Activated CD4-positive, alpha-beta T cell treated with anti-CD3 and anti-CD28 coated beads for 4 hours (primary cell): ENCODE results near the gene TAL1.
A peak's percentile ranks its signal among the peaks of the same experiment; 100 is the strongest.
"Not testable (repeated sequence)": the region's sequence is repeated elsewhere in the genome, so short reads cannot be mapped to it uniquely, and the experiment has no call there.

ENCODE experiments used
- DNase-seq, 2 donors: peaks; one replicate each; pipeline ENCODE4 v3.0.0-alpha.2; 2020

Gene TAL1

DNA sequence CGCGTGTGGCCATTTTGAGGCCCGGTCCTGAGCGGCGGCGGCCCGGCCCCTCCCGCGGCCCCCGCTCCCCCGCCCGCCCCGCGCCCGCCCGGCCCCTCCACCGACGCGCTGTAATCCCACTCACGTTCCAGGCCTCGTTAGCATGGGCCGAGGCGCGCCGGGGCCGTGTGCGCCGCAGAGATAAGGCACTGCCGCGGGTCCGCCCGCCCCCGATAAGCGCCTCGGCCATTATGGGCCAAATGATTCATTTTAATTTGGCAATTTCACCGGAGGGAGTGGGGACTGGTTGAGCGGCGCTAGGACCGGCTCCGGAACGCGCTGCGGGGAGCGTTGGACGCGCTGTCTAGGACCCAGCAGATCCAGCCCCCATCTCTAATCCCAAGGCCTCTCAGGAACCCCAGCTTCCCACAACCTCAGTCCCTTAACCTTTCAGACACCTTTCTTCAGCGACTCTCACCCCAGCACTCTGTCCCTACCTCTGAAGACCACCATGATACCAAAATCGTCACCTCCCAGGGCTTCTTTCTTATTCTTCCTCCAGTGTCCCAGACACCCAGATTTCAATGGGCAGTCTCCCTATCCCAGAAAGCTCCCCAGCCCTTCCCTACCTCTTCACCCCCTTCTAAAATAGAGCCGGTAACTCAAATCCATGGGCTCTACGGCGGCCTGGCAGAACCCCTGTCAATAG lies at the start of gene TAL1:
TAL1 (minus strand) TSS at position 39 of the 688 bp plus-strand sequence. CDS start 6,337 bp downstream, outside the sequence.
- DNase-seq: no peak

DNA sequence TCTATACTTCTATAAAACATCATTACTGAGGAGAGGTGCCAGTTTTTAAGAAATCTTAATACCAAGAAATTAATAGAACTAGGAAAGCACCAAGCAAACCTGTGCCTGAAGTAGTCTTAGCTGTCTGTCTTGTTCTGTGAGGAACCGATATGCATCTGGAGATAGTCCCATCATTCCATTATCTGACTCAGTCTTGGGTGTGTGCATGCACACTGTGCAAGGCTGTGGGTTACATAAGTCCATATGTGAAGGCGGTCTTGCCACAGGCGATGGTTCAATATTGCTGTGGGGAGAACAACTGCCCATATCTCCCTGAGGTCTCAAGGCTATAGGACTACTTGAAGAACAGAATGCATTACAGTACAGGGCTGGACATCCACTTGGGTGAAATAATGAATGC lies 48.1 kb upstream of the TAL1 start:
- DNase-seq: no peak

- no peak for DNase-seq
Measured at GRCh38 chr1:47276850-47277249, 44.8 kb upstream of the TAL1 start.

DNA sequence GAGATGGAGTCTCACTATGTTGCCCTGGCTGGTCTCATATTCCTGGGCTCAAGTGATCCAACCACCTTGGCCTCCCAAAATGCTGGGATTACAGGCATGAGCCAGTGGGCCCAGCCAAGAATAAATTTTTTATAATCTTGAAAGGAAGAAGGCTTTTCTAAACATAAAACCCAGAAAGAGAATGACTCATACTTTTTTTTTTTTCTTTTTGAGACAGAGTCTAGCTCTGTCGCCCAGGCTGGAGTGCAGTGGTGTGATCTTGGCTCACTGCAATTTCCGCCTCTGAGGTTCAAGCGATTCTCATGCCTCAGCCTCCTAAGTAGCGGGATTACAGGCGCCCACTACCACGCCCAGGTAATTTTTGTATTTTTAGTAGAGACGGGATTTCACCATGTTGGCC lies 43.8 kb upstream of the TAL1 start:
- not testable (repeated sequence) for DNase-seq

DNA sequence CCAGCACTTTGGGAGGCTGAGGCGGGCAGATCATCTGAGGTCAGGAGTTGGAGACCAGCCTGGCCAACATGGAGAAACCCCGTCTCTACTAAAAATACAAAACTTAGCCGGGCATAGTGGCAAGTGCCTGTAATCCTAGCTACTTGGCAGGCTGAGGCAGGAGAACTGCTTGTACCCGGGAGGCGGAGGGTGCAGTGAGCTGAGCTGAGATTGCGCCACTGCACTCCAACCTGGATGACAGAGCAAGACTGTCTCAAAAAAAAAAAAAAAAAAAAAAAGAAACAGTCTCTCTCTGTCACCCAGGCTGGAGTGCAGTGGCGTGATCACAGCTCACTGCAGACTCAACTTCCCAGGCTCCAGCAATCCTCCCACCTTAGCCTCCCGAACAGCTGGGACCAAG lies 33.5 kb upstream of the TAL1 start:
- not testable (repeated sequence) for DNase-seq

GRCh38 chr1:47262787-47263413 lies 30.9 kb upstream of the TAL1 start:
- DNase-seq: peak; percentile 14 to 35

DNA sequence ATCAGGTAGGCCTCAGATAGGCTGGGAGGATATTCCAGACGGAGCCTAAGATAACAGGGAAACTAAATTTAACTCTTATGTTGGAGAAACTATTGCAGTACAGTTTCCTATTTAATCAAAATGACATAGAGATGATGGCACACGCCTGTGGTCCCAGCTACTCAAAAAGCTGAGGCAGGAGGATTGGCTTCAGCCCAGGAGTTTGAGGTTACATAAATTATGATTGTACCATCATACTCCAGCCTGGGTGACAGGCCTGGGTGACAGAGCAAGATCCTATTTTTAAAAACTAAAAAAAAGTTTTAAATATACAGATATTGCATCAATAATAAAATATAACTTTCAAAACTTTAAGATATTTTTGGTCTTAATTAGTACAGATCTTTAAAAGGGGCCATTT lies 25.2 kb upstream of the TAL1 start:
- no peak for DNase-seq

- DNase-seq: no peak
Measured at GRCh38 chr1:47252795-47253194, 20.8 kb upstream of the TAL1 start.

DNA sequence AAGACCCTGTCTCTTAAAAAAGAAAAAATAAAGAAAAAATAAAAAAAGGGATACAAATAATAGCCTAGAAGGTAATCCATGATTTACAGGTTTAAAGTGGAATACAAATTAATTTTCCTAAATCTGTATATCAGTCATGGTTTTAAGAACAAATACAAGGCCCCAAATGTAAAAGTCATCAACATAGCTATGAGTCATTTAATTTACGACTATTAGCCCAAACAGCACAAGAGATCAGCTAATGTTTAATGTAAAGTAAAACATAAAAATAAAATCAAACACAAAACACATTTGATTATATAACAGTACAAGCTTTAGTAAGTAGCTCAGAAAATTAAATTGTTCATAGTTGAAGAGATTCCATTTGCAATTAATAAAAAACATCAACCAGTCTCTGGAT lies 20.3 kb upstream of the TAL1 start:
- no peak for DNase-seq

GRCh38 chr1:47249755-47250154 lies 17.7 kb upstream of the TAL1 start:
- no peak for DNase-seq

GRCh38 chr1:47244339-47244862 lies 12.4 kb upstream of the TAL1 start:
- DNase-seq: no peak

- no peak for DNase-seq
Measured at GRCh38 chr1:47243910-47244309, 11.9 kb upstream of the TAL1 start.

GRCh38 chr1:47241114-47242113 lies 9.4 kb upstream of the TAL1 start:
- DNase-seq: no peak

DNA sequence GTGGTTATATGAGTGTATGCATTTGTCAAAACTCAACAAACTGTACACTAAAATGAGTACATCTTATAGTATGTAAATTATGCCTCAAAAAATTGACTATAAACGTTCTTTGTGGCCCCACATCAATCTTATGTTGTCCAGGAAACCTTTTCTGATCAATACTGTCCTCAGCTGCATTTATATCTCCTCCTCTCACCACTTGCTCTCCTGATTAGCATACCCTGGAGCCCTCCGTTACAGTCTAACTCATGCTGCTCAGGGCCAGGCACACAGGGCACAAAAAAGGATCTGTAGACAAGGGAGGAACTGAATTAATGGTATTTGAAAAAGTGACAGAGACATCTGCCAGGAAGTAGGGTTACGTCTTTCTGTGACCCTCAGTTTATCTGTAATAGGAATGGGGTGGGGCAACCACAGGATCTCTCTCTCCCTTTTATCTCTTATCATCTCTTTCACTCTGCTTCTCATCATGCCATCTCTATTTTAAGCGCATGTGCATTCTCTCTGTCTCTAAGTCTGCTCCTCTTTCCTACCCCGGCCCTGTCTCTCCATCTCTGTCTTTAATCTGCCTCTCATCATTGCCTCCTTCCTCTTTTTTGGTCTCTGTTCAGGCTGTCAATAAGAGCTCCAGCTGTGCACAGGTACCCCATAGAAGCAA lies 7.0 kb upstream of the TAL1 start:
- no peak for DNase-seq

DNA sequence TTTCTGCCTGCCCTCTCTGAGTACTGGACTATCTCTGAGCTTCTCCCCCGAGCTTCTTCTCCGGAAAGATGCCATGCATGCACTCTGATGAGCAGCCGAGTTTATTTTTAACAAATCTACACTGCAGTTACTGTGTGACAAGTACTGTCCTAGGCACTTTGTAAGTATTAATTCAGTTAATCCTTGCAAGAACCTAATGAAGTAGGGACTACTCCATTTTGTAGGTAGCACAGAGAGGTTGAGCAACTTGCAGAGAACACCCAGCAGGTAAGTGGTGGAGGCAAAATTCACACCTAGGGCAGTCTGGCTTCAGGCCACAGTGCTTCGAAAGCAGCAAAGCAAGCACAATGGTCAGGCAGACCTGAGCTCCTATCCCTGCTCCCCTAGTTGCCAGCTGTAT lies 3.8 kb upstream of the TAL1 start:
- no peak for DNase-seq

GRCh38 chr1:47235241-47235681 lies 3.2 kb upstream of the TAL1 start:
- DNase-seq: no peak

DNA sequence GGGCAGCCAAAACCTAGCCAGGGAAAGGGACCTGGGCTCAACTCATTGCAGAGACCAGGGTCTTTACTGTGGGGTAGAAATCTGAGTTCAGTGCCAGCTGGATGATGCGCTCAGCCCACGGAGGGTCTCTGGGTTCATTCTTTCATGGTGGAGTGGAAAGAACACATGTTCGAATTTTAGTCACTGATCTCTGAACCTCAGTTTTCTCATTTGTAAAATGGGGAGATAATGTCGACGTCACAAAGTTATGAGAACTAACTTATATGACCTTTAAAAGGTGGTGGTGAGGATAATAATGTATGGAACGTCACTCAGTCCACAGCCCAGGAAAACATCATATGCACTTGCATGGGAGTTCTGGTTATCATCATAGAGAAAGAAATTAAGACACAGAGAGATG lies 1.2 kb upstream of the TAL1 start:
- no peak for DNase-seq

- peak in 1 of 2 donors; percentile 4 for DNase-seq
Measured at GRCh38 chr1:47231301-47232186, 481 bp downstream of the TAL1 start.

GRCh38 chr1:47230692-47231300 lies 1.2 kb downstream of the TAL1 start:
- no peak for DNase-seq

GRCh38 chr1:47229886-47230691 lies 1.9 kb downstream of the TAL1 start:
- no peak for DNase-seq
